ENCODE results near the gene WDR11.

WDR11 gene

GRCh38 chr10:120945182-120945581 lies 94.0 kb downstream of the WDR11 start:
- no peak for DNase-seq

GRCh38 chr10:120945801-120946302 lies 94.7 kb downstream of the WDR11 start:
- DNase-seq: no peak

DNA sequence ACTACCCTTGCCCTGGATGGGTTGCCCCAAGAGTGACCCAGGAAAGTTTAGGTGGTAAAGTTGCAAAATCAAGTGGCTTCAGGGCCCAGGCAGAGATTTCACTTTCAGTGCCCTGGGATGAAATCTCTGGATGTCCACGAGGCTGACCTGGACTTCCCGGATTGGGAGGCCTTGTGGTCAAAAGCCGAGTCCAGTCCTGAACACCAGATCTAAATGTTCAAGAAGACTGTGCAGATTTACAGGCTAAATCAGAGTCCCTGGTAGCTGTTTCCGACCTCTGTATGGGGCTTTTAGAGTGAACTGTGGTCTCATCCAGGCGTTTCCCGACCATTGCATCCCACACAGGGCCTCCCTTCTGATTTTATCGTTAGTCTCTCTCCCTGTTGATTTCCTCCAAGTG lies 95.3 kb downstream of the WDR11 start:
- DNase-seq: no peak

DNA sequence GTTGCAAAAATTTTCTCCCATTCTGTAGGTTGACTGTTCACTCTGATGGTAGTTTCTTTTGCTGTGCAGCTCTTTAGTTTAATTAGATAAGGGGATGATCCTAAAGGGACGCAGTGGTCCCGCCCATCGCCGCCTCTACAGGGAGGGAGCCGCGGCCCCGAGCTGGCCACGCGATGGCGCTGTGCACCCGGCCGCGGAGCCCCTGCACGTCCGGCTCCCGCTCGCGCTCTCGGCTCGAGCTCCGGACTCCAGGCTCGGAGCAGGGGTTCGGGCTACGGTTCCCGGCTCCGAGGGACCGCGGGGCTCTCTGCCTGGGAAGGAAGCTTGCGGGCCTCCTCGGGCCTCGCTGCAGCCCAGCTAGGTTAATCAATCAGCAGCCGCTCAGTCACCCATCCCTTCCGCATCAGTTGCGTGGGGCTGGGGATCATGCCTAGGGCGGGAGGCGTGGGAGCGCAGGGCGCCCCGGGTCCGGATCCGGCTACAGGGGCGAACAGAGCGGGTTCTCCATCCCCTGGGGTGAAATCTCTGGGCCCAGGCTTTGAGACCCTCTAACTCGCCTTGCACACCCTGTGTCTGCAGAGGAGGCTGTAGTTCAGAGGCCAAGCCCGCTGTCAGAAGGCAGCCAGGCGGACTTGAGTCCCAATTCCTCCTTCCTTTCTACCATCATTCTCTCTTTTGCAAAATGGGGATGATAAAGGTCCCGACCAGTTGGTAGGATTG lies 97.9 kb downstream of the WDR11 start:
- DNase-seq: peak; percentile 31

- no peak for DNase-seq
Observed at GRCh38 chr10:120949609-120950031, 98.5 kb downstream of the WDR11 start.

- DNase-seq: no peak
Observed at GRCh38 chr10:120950051-120950561, 98.9 kb downstream of the WDR11 start.

DNA sequence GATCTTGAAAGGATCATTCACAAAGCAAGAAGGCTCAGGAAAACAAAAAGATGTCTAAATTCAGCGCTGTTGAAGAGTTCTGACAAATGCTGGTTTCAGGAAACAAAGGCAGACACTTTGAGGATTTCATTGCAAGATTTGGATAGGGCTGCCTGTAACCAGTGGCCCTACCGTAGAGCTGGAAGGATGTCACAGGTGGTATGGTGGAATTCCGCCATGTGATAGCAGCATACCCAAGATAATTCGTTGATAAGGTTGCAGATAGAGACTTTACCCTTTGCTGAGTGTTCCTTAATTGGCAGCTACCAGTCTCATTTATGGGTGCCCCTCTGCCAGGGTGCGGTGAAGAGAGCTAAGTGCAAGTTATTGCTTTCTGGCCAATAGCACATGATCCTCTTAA lies 100.1 kb downstream of the WDR11 start:
- DNase-seq: no peak

GRCh38 chr10:120953897-120954296 lies 102.7 kb downstream of the WDR11 start:
- no peak for DNase-seq
